Astrocyte of the cerebellum (primary cell): Measurements from ENCODE around the gene NRXN2.
"Not testable (repeated sequence)": the region's sequence is repeated elsewhere in the genome, so short reads cannot be mapped to it uniquely, and the experiment has no call there.

Experiments used
- DNase-seq: peaks from one replicate; pipeline ENCODE4 v3.0.0-alpha.2; 2011; ENCODE audit warnings: low read depth
- H3K4me3 ChIP-seq: 2 replicates; pipeline ENCODE4 v1.5.1; 2011; ENCODE audit warnings: mild to moderate bottlenecking, low read depth, low read length, moderate library complexity
- in situ Hi-C: cut with HindIII; loops from 2 replicates; pipeline ENCODE4 v1.10.0; 2017; ENCODE audit warnings: low sequenced_read_pairs
- TF ChIP-seq, protein P1 (sequence below): IDR thresholded peaks from 2 replicates; pipeline ENCODE4 v1.5.1; 2012; ENCODE audit warnings: low read length, low read depth, moderate library complexity, mild to moderate bottlenecking; ENCODE audit errors: missing control alignments

The NRXN2 gene

DNA sequence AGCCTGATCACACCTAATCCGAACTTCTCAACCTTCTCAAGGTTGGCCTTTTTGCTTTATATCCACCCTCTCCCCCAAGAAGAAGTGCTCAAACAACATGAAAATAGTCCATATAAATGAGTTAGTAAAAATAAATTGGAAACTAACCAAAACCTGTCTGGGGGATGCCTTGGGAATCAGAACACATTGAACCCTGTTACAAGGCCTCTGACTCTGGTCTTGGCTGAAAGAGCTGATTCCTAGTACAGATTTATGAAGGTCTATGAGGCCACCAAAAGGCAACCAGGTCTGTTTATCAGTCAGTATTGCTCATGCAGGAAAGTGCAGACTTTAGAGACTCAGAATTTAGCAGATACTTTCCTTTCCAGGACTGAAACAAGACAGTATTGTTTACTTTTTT lies 49.7 kb downstream of the NRXN2 start:
- in situ Hi-C loops: no loop called here
- no peak for DNase-seq
- TF ChIP-seq, protein P1, sequence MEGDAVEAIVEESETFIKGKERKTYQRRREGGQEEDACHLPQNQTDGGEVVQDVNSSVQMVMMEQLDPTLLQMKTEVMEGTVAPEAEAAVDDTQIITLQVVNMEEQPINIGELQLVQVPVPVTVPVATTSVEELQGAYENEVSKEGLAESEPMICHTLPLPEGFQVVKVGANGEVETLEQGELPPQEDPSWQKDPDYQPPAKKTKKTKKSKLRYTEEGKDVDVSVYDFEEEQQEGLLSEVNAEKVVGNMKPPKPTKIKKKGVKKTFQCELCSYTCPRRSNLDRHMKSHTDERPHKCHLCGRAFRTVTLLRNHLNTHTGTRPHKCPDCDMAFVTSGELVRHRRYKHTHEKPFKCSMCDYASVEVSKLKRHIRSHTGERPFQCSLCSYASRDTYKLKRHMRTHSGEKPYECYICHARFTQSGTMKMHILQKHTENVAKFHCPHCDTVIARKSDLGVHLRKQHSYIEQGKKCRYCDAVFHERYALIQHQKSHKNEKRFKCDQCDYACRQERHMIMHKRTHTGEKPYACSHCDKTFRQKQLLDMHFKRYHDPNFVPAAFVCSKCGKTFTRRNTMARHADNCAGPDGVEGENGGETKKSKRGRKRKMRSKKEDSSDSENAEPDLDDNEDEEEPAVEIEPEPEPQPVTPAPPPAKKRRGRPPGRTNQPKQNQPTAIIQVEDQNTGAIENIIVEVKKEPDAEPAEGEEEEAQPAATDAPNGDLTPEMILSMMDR: no peak
- no peak overlapping the region for H3K4me3 ChIP-seq

DNA sequence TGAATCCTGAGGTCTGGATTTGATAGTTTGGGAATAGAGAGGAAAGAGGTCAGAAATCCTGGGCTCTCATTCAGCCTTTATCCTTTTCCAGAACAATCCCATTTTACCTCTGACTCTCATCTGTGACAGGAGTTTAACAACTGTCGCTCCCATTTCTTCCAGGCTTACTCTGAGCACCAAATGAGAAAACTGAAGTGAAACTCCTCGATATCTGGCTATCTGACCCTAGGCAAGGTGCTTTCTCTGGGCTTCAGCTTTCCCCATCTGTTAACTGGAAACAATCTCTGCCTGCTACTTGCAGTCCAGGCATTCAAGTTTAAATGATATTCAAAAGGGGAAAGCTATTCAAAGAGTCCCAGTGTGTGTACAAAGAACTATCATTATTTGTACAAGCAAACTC lies 50.1 kb downstream of the NRXN2 start:
- no peak overlapping the region for H3K4me3 ChIP-seq
- no peak for DNase-seq
- in situ Hi-C loops: no loop called here

DNA sequence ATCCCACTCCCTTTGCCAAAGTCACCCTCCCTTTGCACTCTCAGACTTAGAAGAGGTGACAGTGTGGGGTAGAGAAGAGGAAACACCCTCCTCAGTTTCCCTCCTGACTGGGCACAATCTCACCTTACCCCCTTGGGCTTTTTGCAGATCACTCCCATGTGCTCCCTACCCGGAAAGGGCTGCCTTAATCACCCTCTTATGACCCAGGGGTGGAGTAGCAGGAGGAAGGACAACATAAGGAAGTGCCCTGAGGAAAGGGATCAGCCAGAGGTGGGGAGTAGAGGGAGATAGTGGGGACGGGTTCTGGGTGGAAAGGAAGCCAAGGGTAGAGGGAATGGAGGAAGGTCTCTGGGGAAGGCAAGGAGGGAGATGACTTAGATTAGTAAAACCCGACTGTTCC lies 52.0 kb downstream of the NRXN2 start:
- DNase-seq: no peak
- TF ChIP-seq, protein P1: no peak
- H3K4me3 ChIP-seq: no peak overlapping the region
- in situ Hi-C loops: no loop called here

More for the DNA sequence above, 50.1 kb downstream of the NRXN2 start:
- TF ChIP-seq, protein P1: no peak

DNA sequence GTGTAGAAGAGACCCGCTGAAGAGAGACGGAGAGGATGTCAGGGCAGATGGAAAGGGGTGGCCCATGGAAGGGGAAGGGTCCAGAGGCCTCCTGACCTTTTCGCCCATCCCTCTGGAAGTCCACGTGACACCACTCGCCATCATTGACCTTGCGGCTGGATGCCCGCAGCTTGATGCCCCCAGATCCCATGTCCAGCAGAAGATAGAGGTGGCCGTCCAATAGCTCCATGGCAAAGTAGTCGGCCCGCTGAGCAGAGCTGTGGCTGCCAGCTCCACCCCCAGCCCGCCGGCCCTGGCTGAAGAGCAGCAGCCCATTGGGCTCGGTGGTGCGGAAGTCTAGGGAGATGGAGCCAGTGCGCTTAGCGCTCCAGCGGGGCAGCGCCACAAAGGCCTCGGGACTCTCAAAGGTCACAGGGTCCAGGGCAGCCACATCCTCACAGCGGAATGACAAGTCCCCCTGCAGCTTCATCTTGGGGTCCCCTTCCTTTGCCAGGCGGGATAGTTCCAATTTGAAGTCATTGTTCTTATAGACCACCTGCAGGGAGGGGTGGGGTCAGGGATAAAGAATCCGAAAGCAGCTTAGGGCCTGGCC lies 55.7 kb downstream of the NRXN2 start:
- DNase-seq: no peak
- in situ Hi-C loops: no loop called here
- TF ChIP-seq, protein P1: no peak
- no peak overlapping the region for H3K4me3 ChIP-seq

DNA sequence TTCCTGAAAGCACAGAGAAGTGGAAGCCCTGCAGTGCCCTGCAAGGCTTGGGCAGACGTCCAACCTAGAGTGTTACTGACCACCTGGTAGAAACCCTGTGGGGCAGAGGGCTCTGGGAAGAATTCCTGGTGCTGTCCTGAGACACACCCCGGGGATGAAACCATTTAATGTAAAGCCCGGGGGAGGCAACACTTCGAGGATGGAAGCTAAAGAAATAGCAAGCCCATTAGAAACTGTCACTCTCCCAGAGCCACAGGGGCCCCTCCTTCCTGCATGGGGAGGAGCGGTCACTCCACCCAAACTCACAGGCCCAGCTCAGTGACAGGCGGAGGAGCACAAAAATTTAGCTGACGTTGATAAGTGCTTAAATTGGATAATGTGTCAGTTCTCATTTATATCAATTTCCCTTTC lies 57.6 kb downstream of the NRXN2 start:
- no peak overlapping the region for H3K4me3 ChIP-seq
- TF ChIP-seq, protein P1: no peak
- DNase-seq: no peak
- in situ Hi-C loops: no loop called here

DNA sequence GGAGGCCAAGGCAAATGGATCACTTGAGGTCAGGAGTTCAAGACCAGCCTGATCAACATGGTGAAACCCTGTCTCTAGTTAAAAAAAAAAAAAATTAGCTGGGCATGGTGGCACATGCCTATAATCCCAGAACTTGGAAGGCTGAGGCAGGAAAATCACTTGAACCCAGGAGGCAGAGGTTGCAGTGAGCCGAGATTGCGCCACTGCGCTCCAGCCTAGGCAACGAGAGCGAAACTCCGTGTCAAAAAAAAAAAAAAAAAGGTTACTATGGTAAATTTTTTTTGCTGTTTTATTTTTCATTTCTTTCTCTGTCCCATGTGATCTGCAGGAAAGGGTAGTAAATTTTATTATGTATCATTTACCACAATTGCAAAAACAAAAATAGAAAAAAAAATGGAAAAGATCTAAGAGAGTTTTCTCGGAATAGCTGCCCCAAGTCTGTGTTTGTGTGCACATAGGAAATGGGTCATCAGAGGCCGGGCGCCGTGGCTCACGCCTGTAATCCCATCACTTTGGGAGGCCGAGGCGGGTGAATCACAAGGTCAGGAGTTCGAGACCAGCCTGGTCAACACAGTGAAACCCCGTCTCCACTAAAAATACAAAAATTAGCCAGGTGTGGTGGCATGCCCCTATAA lies 58.6 kb downstream of the NRXN2 start:
- DNase-seq, H3K4me3 ChIP-seq, in situ Hi-C loops: not testable (repeated sequence)

DNA sequence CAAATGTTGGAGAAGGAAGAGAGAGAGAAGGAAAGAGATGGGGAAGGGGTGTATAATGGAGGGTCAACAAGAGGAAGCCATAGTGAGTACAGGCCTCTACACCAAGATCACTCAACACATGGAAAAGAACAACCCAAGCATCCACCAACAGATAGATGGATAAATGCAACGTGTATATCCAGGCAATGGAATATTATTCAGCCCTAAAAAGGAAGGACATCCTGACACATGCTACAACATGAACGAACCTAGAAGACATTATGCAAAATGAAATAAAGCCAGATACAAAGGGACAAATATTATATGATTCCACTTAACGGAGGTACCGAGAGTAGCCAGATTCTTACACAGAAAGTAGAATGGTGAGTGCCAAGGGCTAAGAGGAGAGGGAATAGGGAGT lies 59.3 kb downstream of the NRXN2 start:
- in situ Hi-C loops: no loop called here
- TF ChIP-seq, protein P1: no peak
- no peak for DNase-seq
- H3K4me3 ChIP-seq: no peak overlapping the region
